ENCODE results near the gene SPINK8.
"Not testable (repeated sequence)": the region's sequence is repeated elsewhere in the genome, so short reads cannot be mapped to it uniquely, and the experiment has no call there.

Gene SPINK8

DNA sequence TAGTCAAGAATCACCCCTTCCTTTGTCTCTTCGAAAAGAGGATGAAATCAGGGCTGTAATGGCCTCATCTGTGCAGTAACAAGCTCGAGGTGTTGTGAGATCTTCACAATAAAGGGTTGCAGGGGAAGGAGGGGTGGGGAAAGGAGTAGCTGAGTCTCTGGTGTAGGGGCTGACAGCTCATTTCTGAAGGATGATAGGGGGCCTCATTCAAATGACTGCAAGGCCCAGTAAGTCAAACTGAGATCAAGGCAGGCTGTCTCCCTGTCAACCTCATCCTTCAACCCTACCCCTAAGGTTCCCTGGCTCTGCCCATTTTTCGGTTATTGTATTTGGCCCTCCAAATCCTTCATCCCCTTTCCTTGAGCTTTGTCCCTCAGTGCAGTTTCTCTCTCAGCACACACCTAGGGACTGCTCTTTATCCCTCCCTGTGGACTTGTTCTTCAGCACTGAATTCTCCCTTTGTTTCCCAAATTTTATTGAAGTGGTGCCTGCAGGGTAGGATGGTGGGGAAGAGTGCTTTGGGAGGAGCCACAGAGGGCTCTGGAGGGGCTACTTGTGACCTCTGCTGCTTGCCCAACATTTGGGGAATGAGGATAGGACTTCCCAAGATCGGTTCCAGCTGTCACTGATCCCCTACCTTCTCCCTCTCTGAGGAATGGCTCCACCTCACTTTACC lies 54.4 kb downstream of the SPINK8 start:
- no peak for DNase-seq (ENCODE audit: low spot score)

DNA sequence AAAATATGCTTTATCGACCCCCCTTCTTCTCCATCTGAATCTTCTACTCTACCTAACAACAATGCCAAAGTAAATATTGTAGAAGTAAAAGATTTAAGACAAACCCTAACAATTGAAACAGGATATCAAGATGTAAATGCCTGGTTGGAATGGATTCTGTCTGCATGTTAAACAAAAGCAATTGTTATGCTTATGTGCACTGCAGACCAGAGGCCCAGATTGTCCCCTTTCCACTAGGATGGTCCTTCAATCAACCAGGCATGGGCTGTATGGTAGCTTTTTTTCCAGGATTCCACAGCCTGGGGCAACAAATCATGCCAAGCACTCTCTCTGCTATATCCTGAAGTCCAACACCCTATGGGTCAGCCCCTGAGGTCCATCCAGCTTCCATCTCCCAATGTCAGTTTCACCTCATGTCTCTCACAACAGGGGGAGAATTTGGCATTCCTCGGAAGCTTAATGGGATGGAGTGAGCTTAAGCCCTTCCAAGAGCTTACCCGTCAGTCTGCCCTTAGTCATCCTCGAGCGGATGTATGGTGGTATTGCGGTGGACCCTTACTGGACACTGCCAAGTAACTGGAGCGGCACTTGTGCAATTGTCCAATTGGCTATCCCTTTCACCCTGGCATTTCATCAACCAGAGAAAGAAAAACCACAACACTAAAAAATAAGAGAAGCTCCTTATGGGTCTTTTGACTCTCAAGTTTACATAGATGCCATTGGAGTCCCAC lies 56.4 kb downstream of the SPINK8 start:
- no peak for DNase-seq (ENCODE audit: low spot score)

DNA sequence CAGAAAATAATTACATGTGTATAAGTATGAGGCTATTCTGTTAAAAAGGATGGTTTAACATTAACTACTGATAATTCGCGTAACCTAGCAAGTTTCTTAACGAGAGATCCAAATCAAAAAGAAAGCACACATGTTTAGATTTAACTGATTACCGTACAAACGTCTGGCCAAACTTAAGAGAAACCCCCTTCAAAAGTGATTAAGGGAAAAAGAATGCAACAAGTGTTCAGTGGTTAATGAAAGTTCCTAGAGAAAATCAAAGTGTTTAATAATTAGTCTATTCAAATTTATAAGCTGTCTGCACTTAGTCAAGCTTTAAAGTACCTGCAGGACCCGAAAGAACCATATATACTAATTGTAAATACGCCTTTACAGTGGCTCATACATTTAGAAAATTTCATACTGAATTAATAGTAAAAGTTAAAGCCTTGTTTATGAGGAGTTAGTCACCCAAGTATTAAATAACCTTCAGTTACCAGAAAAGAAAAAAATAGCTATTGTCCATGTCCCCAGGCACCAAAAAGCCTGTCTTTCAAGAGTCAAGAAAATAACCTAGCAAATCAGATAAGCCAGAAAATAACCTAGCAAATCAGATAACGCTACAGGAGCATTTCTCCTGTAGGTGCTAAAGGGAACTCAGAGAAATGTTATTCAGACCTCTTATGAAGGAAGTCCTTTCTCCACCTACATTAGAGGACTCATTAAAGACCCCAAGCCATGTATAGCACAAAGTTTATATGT lies 58.0 kb downstream of the SPINK8 start:
- no peak for DNase-seq (ENCODE audit: low spot score)

DNA sequence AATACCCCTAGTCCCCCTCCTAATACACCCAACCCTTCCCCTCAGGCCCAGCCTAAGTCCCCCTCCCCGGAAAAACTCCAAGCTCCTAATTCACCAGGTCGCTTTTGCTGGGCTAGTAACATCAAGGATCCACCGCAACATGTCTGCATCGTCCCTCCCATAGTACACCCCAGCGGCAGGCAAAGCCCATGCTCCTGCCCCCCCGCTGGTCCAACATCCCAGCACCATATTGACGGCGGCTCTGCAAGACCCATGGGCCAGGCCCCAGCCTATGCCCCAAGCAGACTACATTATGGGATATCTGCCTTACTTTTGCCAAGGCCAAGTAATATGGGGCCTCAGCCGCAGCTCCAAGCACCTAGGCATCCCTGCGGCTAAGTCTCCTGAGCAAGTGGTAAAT lies 59.0 kb downstream of the SPINK8 start:
- DNase-seq (ENCODE audit: low spot score) = no peak

DNA sequence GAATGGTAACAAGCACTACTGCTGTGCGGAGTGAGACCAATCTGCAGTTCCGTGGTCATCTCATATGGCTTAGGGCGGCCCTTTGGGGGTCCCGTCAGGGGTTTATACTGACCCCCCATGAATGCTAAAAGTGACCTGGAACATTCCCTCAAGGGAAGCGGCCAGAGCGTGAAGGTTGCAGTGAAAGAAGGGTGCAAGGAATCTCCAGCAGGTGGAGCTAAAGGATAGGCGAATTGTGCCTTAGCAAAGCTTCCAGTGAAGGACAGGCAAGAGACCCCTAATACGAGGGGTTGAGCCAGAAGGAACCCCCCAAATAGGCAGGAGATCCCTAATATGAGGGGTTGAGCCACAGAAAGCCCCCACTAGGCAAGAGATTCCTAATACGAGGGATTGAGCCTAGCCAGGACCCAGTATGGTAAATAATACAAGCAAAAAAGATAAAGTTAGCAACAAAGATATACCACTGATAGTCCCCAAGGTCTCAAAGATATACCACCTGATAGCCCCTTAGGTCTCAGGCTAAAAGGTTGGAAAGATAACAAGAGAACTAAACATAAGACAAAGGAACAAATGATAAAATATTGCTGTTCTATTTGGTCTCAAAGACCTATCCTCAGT lies 59.8 kb downstream of the SPINK8 start:
- DNase-seq (ENCODE audit: low spot score) = peak; percentile 63

DNA sequence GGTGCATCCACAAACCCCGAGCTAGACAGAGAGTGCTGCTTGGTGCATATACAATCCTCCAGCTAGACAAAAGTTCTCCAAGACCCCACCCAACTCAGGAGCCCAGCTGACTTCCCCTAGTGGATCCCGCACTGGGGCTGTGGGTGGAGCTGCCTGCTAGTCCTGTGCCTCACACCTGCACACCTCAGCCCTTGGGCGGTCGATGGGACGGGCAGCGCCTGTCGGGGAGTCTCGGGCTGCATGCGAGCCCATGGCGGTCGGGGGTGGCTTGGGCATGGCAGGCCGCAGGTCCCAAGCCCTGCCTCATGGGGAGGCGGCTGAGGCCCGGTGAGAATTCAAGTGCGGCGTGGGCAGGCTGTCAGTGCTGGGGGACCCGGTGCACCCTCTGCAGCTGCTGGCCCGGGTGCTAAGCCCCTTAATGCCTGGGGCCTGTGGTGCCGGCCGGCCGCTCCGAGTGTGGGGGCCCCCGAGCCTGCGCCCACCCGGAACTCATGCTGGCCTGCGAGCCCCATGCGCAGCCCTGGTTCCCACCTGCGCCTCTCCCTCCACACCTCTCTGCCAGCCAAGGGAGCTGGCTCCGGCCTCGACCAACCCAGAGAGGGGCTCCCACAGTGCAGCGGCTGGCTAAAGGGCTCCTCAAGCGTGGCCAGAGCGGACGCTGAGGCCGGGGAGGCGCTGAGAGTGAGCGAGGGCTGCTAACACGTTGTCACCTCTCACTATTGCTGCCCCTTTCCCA lies 61.5 kb downstream of the SPINK8 start:
- DNase-seq (ENCODE audit: low spot score) = no peak

DNA sequence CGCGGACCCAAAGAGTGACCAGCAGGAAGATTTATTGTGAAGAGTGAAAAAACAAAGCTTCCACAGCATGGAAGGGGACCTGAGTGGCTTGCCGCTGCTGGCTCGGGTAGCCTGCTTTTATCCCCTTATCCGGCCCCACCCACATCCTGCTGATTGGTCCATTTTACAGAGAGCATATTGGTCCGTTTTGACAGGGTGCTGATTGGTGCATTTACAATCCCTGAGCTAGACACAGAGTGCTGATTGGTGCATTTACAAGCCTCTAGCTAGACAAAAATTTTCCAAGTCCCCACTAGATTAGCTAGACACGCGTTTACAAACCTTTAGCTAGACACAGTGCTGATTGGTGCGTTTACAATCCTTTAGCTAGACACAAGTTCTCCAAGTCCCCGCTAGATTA lies 62.2 kb downstream of the SPINK8 start:
- not testable (repeated sequence) for DNase-seq (ENCODE audit: low spot score)

DNA sequence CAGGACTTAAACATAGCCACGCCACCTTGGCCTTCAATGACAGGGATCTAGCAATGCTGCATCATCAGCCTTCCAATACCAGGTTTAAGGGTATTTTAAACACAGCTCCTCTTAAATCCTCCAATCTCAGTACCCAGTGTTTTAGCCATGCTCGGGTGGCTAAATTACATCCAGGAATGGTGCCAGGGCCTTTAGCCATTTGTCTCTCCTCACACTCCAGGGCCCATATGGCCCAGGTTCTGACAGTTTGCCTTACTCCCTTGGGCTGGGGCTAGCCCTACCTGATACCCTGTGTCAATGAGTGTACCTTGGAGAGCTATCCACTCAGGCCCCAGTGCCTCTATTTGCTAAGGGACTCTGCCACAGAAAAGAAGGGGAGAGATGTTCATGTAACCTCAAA lies 63.2 kb downstream of the SPINK8 start:
- no peak for DNase-seq (ENCODE audit: low spot score)

DNA sequence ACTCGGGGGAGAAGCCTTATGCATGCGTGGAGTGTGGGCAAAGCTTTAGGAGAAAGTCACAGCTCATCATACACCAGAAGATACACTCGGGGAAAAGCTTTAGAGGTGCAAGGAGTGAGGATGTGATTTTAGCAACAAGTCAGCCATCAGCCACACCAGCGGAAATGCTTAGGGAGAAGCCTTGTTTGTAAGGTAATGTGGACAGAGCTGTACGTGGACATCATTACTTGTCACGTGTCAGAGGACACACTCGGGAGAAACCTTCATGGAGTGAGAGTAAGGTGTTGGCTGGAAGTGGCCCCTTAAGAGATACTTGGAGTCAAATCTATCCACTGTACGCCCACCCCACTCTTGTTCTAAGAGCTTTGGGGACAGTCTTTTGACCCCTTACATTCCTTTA lies 63.9 kb downstream of the SPINK8 start:
- no peak for DNase-seq (ENCODE audit: low spot score)

DNA sequence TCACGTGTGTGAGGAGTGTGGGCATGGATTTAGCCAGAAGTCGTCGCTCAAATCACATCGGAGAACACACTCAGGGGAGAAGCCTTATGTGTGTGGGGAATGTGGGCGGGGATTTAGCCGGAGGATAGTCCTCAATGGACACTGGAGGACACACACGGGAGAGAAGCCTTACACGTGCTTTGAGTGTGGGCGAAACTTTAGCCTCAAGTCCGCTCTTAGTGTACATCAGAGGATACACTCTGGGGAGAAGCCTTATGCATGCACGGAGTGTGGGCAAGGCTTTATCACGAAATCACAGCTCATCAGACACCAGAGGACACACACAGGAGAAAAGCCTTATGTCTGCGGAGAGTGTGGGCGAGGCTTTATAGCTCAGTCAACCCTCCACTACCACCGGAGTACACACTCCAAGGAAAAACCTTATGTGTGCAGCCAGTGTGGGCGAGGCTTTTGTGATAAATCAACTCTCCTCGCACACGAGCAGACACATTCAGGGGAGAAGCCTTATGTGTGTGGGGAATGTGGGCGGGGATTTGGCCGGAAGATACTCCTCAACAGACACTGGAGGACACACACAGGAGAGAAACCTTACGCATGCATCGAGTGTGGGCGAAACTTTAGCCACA lies 64.4 kb downstream of the SPINK8 start:
- no peak for DNase-seq (ENCODE audit: low spot score)

DNA sequence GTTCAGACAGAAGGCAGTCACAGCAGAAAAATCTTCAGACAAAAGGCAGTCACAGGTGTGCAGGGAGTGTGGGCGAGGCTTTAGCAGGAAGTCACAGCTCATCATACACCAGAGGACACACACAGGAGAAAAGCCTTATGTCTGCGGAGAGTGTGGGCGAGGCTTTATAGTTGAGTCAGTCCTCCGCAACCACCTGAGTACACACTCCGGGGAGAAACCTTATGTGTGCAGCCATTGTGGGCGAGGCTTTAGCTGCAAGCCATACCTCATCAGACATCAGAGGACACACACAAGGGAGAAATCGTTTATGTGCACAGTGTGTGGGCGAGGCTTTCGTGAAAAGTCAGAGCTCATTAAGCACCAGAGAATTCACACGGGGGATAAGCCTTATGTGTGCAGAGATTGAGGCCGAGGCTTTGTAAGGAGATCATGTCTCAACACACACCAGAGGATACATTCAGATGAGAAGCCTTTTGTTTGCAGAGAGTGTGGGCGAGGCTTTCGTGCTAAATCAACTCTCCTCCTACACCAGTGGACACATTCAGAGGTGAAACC lies 65.0 kb downstream of the SPINK8 start:
- peak; percentile 75 for DNase-seq (ENCODE audit: low spot score)

DNA sequence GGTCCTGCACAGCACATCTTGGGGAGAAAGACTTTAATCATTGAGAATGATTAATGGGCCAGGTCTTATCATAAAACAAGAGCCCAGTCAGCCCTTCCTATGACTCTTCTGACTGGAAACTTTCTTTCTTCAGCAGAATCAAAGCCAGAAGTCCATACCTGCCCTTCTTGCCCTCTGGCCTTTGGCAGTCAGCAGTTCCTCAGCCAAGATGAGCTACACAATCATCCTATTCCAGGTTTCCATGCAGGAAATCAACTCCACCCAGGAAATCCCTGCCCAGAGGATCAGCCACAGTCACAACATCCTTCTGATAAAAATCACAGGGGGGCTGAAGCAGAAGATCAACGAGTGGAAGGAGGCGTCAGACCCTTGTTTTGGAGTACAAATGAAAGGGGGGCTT lies 65.7 kb downstream of the SPINK8 start:
- DNase-seq (ENCODE audit: low spot score) = no peak

DNA sequence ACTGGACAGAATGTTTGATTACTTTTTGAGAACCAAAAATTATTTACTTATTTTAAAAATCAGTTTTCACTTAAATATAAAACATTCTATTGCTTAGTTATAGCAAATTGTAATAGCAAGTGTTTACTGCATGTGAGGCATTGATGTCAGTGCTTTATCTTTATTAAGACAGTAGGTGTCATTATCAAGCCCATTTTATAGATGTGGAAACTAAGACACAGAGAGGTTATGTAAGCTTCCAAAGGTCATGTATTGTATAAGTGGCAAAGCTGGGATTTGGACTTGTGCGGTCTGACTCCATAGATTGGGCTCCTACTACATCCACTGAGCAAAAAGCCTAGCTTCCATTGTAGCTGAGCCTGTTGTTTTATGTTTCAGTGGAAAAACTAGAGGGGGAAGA lies 74.9 kb downstream of the SPINK8 start:
- DNase-seq (ENCODE audit: low spot score) = no peak

Data from LoVo (cell line).